Measurements from ENCODE around the gene PSENEN. TPM values are rescaled to one million over a fixed set of nuclear protein-coding genes. Genes with fewer than 3 reads are reported as not detected.

PSENEN gene
- total RNA-seq, 1 donor from 2014 or later, result 74.2 TPM

DNA sequence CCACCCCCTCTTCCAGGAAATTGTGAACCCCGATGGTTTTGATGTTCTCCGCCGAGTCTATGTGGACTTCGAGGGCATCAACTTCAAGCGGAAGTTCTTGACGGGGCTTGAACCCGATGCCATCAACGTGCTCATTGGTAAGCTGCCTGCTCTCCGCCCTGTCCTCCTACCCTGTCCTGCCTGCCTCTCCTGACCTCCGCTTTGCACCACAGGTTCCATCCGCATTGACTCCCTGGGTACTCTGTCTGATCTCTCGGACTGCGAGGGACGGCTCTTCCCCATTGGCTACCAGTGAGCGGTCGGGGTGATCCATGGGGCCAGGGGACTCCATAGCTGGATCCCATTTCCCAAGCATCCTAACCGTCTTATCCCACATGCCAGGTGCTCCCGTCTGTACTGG, 15.1 kb upstream of the PSENEN start:
- Mint-ChIP-seq H3K27ac (peak overlapping the region; percentile 56), H3K4me3 (no peak overlapping the region), H3K27me3 (no peaks in the 10 kb centered on the region), H3K36me3 (peaks cover 14% of the 10 kb centered on the region), H3K4me1 (ENCODE audit: unreplicated experiment) (peaks cover 5% of the 10 kb centered on the region), H3K9me3 (no peaks in the 10 kb centered on the region)
- no peak for TF ChIP-seq CTCF (conservative IDR thresholded peaks at IDR 0.05)
- no peak for DNase-seq (ENCODE audit: extremely low spot score, unreplicated experiment)

DNA sequence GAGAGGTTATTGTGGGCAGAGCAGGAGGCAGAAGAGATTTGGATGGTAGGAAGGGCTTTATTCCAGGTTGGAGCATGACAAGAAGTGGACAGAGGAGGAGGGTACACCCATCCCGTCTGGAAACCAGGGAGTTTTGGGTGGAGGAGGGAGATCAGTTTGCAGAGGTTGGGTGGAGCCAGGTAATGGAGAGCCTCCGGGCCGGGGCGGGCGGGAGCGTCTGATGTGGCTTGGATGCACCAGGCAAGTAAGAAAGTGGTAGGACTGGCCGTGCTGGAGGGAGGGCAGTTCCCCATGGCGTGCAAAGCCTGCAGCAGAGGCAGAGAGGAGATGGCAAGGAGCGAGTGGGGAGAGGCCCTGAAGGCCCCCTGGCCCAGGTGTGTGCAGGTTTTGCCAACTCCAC, 14.1 kb upstream of the PSENEN start:
- H3K27ac Mint-ChIP-seq, result peak overlapping the region; percentile 85
- H3K4me1 Mint-ChIP-seq (ENCODE audit: unreplicated experiment), result peaks cover 5% of the 10 kb centered on the region
- DNase-seq (ENCODE audit: extremely low spot score, unreplicated experiment), result no peak
- H3K36me3 Mint-ChIP-seq, result peaks cover 14% of the 10 kb centered on the region
- no peaks in the 10 kb centered on the region for H3K9me3 Mint-ChIP-seq
- no peaks in the 10 kb centered on the region for H3K27me3 Mint-ChIP-seq
- H3K4me3 Mint-ChIP-seq, result peak overlapping the region; percentile 34
- TF ChIP-seq CTCF (conservative IDR thresholded peaks at IDR 0.05), result no peak

GRCh38 chr19:35731779-35732405, 13.6 kb upstream of the PSENEN start:
- Mint-ChIP-seq H3K9me3 (no peaks in the 10 kb centered on the region), H3K36me3 (peaks cover 14% of the 10 kb centered on the region)
- TF ChIP-seq CTCF (conservative IDR thresholded peaks at IDR 0.05), result no peak

DNA sequence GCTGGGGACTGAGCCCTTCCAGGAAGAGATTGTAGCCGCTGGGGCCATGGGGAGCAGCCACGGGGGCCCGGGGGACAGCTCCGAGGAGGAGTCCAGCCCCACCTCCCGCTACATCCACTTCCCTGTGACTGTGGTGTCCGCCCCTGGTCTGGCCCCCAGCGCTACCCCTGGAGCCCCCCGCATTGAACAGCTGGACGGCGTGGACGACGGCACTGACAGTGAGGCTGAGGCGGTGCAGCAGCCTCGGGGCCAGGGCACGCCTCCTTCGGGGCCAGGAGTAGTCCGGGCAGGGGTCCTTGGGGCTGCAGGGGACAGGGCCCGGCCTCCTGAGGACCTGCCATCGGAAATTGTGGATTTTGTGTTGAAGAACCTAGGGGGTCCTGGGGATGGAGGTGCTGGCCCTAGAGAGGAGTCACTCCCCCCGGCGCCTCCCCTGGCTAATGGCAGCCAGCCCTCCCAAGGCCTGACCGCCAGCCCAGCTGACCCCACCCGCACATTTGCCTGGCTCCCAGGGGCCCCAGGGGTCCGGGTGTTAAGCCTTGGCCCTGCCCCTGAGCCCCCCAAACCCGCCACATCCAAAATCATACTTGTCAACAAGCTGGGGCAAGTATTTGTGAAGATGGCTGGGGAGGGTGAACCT, 12.8 kb upstream of the PSENEN start:
- peaks cover 14% of the 10 kb centered on the region for H3K36me3 Mint-ChIP-seq
- DNase-seq (ENCODE audit: extremely low spot score, unreplicated experiment), result no peak
- H3K4me1 Mint-ChIP-seq (ENCODE audit: unreplicated experiment), result peaks cover 5% of the 10 kb centered on the region
- no peaks in the 10 kb centered on the region for H3K27me3 Mint-ChIP-seq
- no peak overlapping the region for H3K27ac Mint-ChIP-seq
- no peak overlapping the region for H3K4me3 Mint-ChIP-seq
- no peaks in the 10 kb centered on the region for H3K9me3 Mint-ChIP-seq
- no peak for TF ChIP-seq CTCF (conservative IDR thresholded peaks at IDR 0.05)

More at GRCh38 chr19:35731779-35732405, 13.6 kb upstream of the PSENEN start:
- Mint-ChIP-seq H3K27me3 (no peaks in the 10 kb centered on the region), H3K4me3 (no peak overlapping the region), H3K4me1 (ENCODE audit: unreplicated experiment) (peaks cover 5% of the 10 kb centered on the region), H3K27ac (peak overlapping the region; percentile 85)
- DNase-seq (ENCODE audit: extremely low spot score, unreplicated experiment), result no peak

DNA sequence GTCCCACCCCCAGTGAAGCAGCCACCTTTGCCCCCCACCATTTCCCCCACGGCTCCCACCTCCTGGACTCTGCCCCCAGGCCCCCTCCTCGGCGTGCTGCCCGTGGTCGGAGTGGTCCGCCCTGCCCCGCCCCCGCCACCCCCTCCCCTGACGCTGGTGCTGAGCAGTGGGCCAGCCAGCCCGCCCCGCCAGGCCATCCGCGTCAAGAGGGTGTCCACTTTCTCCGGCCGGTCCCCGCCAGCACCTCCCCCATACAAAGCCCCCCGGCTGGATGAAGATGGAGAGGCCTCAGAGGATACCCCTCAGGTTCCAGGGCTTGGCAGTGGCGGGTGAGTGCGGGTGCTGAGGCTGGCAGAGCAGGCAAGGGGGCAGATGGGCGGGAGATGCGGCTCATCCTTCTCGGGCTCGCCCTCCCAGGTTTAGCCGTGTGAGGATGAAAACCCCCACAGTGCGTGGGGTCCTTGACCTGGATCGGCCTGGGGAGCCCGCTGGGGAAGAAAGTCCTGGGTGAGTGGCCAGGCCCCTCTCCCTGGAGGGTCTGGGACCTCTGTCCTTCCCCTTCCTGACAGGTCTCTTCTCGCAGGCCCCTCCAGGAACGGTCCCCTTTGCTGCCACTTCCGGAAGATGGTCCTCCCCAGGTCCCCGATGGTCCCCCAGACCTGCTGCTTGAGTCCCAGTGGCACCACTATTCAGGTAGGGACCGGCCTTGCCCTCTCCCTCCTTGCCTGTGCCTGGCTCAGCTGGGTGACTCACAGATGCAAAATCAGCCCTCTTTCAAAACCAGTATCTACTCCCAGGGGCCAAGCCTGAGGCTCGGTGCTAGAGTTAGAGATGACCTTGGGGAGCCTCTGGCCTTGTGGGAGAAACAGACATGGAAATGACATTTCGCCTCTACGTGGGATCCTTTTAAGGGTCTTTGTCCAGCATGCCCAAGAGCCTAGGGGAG, 12.0 kb upstream of the PSENEN start:
- H3K36me3 Mint-ChIP-seq, result peaks cover 14% of the 10 kb centered on the region

More for the DNA sequence above, 12.0 kb upstream of the PSENEN start:
- no peaks in the 10 kb centered on the region for H3K27me3 Mint-ChIP-seq
- H3K9me3 Mint-ChIP-seq, result no peaks in the 10 kb centered on the region
- peaks cover 5% of the 10 kb centered on the region for H3K4me1 Mint-ChIP-seq (ENCODE audit: unreplicated experiment)
- TF ChIP-seq CTCF (conservative IDR thresholded peaks at IDR 0.05), result no peak
- DNase-seq (ENCODE audit: extremely low spot score, unreplicated experiment), result no peak
- no peak overlapping the region for H3K4me3 Mint-ChIP-seq
- H3K27ac Mint-ChIP-seq, result no peak overlapping the region
